Transverse colon (tissue), 4 donors: ENCODE measurements around the gene KAZN. TPM values are rescaled to one million over a fixed set of nuclear protein-coding genes. Genes with fewer than 3 reads are reported as not detected.

ENCODE experiments used
- DNase-seq: peaks from one replicate; pipeline ENCODE4 v3.0.0-alpha.2; 2019
- H3K27ac ChIP-seq, 4 donors: fragments of 200-600 bp; sonication (generic); 2 replicates each; pipeline ENCODE4 v1.5.1; 2016 to 2018; ENCODE audit warnings: inconsistent platforms in 4 of 4
- H3K27me3 ChIP-seq: fragments of 200-600 bp; sonication (generic); 2 replicates; pipeline ENCODE4 v1.5.1; 2017; ENCODE audit warnings: inconsistent platforms
- H3K36me3 ChIP-seq, 4 donors: fragments of 200-600 bp; sonication (generic); 2 replicates each; pipeline ENCODE4 v1.5.1; 2017 to 2019; ENCODE audit warnings: inconsistent platforms in 4 of 4
- H3K4me1 ChIP-seq, 4 donors: fragments of 200-600 bp; sonication (generic); 2 replicates each; pipeline ENCODE4 v1.5.1; 2017 to 2020; ENCODE audit warnings: inconsistent platforms in 4 of 4
- H3K4me3 ChIP-seq, 4 donors: fragments of 200-600 bp; sonication (generic); 1 replicate in 1 of 4; 2 replicates in 3 of 4; pipeline versions ENCODE4 v1.5.1 to v1.6.1; 2017 to 2019; ENCODE audit warnings: inconsistent platforms in 4 of 4
- H3K9me3 ChIP-seq, 2 donors: fragments of 200-600 bp; sonication (generic); 2 replicates each; pipeline ENCODE4 v1.5.1; 2017 to 2019; ENCODE audit warnings: inconsistent platforms in 2 of 2
- CTCF ChIP-seq, 5 experiments: fragments of 200-600 bp in 3 of 5; fragments of 450-650 bp in 2 of 5; sonication (generic) in 3 of 5; IDR thresholded peaks; 1 replicate in 2 of 5; 2 replicates in 3 of 5; pipeline ENCODE4 v1.5.1; 2016 to 2017; ENCODE audit warnings: antibody characterized with exemption in 5 of 5, inconsistent platforms in 3 of 5, mild to moderate bottlenecking in 2 of 5, moderate library complexity in 1 of 5
- EP300 ChIP-seq: sonication (generic); formaldehyde crosslinking; IDR thresholded peaks from one replicate; pipeline ENCODE4 v1.6.1; 2017; ENCODE audit warnings: antibody characterized with exemption, low read depth
- POLR2A ChIP-seq: fragments of 450-650 bp; IDR thresholded peaks from one replicate; pipeline ENCODE4 v1.6.1; 2016; ENCODE audit warnings: antibody characterized with exemption, mild to moderate bottlenecking, moderate library complexity
- POLR2AphosphoS5 ChIP-seq, 3 donors: sonication (generic); formaldehyde crosslinking; IDR thresholded peaks; one replicate each; pipeline ENCODE4 v1.6.1; 2016; ENCODE audit warnings: antibody characterized with exemption in 3 of 3
- WGBS, 2 donors: methylation state at CpG; one replicate each; pipeline ENCODE4 v1.1.5; 2018; ENCODE audit warnings: low coverage in 1 of 2; 5-methylcytosine and 5-hydroxymethylcytosine counted together
- in situ Hi-C, 4 donors: fragments of 200-750 bp; cut with MboI; loops; one replicate each; pipeline versions ENCODE4 v1.15.0 to v1.15.1; 2017; ENCODE audit warnings: low sequenced_read_pairs in 3 of 4, low pct_ligation_motif_present in 1 of 4, low pct_unique_long_range_greater_than_20kb in 1 of 4
- intact Hi-C: fragments of 100-400 bp; cut with DNase I; formaldehyde crosslinking; loops from one replicate; pipeline ENCODE4 v1.15.1; 2023; ENCODE audit warnings: low total_unique reads
- total RNA-seq, 4 donors: library from RNA; depleted of rRNA; stranded (reverse); fragments of >200 nt; gene quantifications; one replicate each; pipeline ENCODE4 v1.1.0, GENCODE V29; 2016

The KAZN gene
- total RNA-seq, 4 donors from 2014 or later: 12.0 to 17.1 (median 16.2) TPM

- H3K4me1 ChIP-seq: no peaks in the 10 kb centered on the region
- H3K9me3 ChIP-seq: no peaks in the 10 kb centered on the region
- DNase-seq: no peak
- in situ Hi-C loops (loop anchor here in 1 of 4 donors (25.0 kb wide), 1 partner anchor 603 kb away; no protein-coding TSS in a partner anchor), intact Hi-C loops (no loop called here)
- no peak overlapping the region for H3K4me3 ChIP-seq
- H3K27me3 ChIP-seq: no peaks in the 10 kb centered on the region
- H3K27ac ChIP-seq: no peak overlapping the region
- WGBS, 2 donors: 89% methylated on average over 10 of the region's 10 CpGs; no CpG with 5 or more reads in 1 of the 2 donors
- no peak for TF ChIP-seq POLR2A
- no peak for TF ChIP-seq POLR2AphosphoS5 (IDR thresholded peaks at IDR 0.05)
- TF ChIP-seq EP300: no peak
- TF ChIP-seq CTCF (IDR thresholded peaks at IDR 0.05): no peak
- no peaks in the 10 kb centered on the region for H3K36me3 ChIP-seq
Observed at GRCh38 chr1:14715266-14715665, 116.8 kb downstream of the KAZN start.

GRCh38 chr1:14715802-14716201 is 117.3 kb downstream of the KAZN start:
- in situ Hi-C loops: loop anchor here in 1 of 4 donors (25.0 kb wide), 1 partner anchor 604 kb away; no protein-coding TSS in a partner anchor
- no peaks in the 10 kb centered on the region for H3K9me3 ChIP-seq
- 83 to 90% methylated on average over 5 to 7 of the region's 7 CpGs for WGBS, 2 donors

GRCh38 chr1:14716474-14716873 is 118.0 kb downstream of the KAZN start:
- in situ Hi-C loops (loop anchor here in 1 of 4 donors (25.0 kb wide), 1 partner anchor 604 kb away; no protein-coding TSS in a partner anchor), intact Hi-C loops (no loop called here)
- Histone ChIP-seq H3K4me3 (no peak overlapping the region), H3K27ac (no peak overlapping the region), H3K4me1 (no peaks in the 10 kb centered on the region), H3K9me3 (no peaks in the 10 kb centered on the region), H3K27me3 (no peaks in the 10 kb centered on the region), H3K36me3 (no peaks in the 10 kb centered on the region)
- WGBS, 2 donors: 81 to 85% methylated on average over 3 to 5 of the region's 5 CpGs
- DNase-seq: no peak
- no peak for TF ChIP-seq CTCF (IDR thresholded peaks at IDR 0.05)
- TF ChIP-seq POLR2AphosphoS5 (IDR thresholded peaks at IDR 0.05): no peak
- TF ChIP-seq EP300: no peak
- TF ChIP-seq POLR2A: no peak

More at GRCh38 chr1:14715802-14716201, 117.3 kb downstream of the KAZN start:
- Histone ChIP-seq H3K27ac (no peak overlapping the region), H3K27me3 (no peaks in the 10 kb centered on the region), H3K4me3 (no peak overlapping the region), H3K4me1 (no peaks in the 10 kb centered on the region), H3K36me3 (no peaks in the 10 kb centered on the region)
- TF ChIP-seq CTCF (IDR thresholded peaks at IDR 0.05) (no peak), POLR2A (no peak), EP300 (no peak), POLR2AphosphoS5 (IDR thresholded peaks at IDR 0.05) (no peak)
- DNase-seq: no peak
- intact Hi-C loops: no loop called here

DNA sequence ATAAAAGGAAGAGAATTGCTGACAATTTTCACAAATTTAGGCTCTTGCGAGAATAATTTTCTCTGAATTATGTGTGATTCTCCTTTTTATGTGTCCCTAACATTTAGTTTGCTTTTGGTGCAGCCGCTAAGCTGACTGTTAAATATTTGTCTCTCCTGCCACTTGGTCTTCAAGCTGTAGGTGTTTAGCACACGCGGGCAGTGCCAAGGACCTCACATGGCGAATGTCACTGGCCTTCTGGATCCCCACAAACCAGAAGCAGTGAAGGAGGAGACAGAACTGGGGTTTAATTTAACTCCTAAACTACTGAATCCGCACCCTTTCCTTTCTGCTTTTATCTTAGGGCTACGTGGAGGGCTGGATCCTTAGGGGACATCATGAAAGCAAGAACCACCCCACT is 120.0 kb downstream of the KAZN start:
- Histone ChIP-seq H3K36me3 (no peaks in the 10 kb centered on the region), H3K4me3 (no peak overlapping the region), H3K4me1 (no peaks in the 10 kb centered on the region), H3K27me3 (no peaks in the 10 kb centered on the region), H3K9me3 (no peaks in the 10 kb centered on the region), H3K27ac (no peak overlapping the region)
- DNase-seq: no peak
- WGBS, 2 donors: 95 to 100% methylated on average over 1 to 7 of the region's 7 CpGs
- TF ChIP-seq POLR2AphosphoS5 (IDR thresholded peaks at IDR 0.05) (no peak), POLR2A (no peak), EP300 (no peak), CTCF (IDR thresholded peaks at IDR 0.05) (no peak)
- intact Hi-C loops: no loop called here
- in situ Hi-C loops: loop anchor here in 1 of 4 donors (25.0 kb wide), 1 partner anchor 606 kb away; no protein-coding TSS in a partner anchor
